ACHN (cell line): Measurements from ENCODE around the gene HOMEZ.
A peak's percentile ranks its signal among the peaks of the same experiment; 100 is the strongest.

Experiments used
- DNase-seq: peaks from one replicate; pipeline ENCODE4 v3.0.0-alpha.2; 2015
- in situ Hi-C: cut with HindIII; loops from 2 replicates; pipeline ENCODE4 v1.10.0; 2017; ENCODE audit warnings: low sequenced_read_pairs, low pct_ligation_motif_present, low pct_unique_long_range_greater_than_20kb

The HOMEZ gene

GRCh38 chr14:23308721-23309445 lies 23.0 kb upstream of the HOMEZ start:
- in situ Hi-C loops = no loop called here

GRCh38 chr14:23307687-23308644 lies 22.0 kb upstream of the HOMEZ start:
- no peak for DNase-seq
- in situ Hi-C loops = no loop called here

More at GRCh38 chr14:23308721-23309445, 23.0 kb upstream of the HOMEZ start:
- DNase-seq = no peak

- in situ Hi-C loops = no loop called here
- no peak for DNase-seq
Observed at GRCh38 chr14:23307146-23307530, 21.2 kb upstream of the HOMEZ start.

- in situ Hi-C loops = no loop called here
- peak; percentile 88 for DNase-seq
Observed at GRCh38 chr14:23306412-23307145, 20.6 kb upstream of the HOMEZ start, which contains the start of gene BCL2L2. TSS of gene BCL2L2 (plus strand) at chr14:23306833. CDS start at chr14:23307768, 935 bp downstream.

- in situ Hi-C loops = no loop called here
- DNase-seq = peak; percentile 58
Observed at GRCh38 chr14:23302290-23303225, 16.6 kb upstream of the HOMEZ start, which contains the start of gene PPP1R3E. TSS of gene PPP1R3E (minus strand) at chr14:23302859. CDS start at chr14:23302576, 283 bp downstream.

GRCh38 chr14:23301969-23302289 lies 16.0 kb upstream of the HOMEZ start:
- in situ Hi-C loops = no loop called here
- DNase-seq = no peak

GRCh38 chr14:23301288-23301968 lies 15.5 kb upstream of the HOMEZ start:
- in situ Hi-C loops = no loop called here
- DNase-seq = peak; percentile 96

GRCh38 chr14:23300687-23301223 lies 14.8 kb upstream of the HOMEZ start:
- in situ Hi-C loops = no loop called here
- no peak for DNase-seq

- in situ Hi-C loops = no loop called here
- no peak for DNase-seq
Observed at GRCh38 chr14:23299986-23300686, 14.2 kb upstream of the HOMEZ start.

GRCh38 chr14:23299211-23299957 lies 13.5 kb upstream of the HOMEZ start:
- DNase-seq = peak; percentile 42
- in situ Hi-C loops = no loop called here

- no peak for DNase-seq
- in situ Hi-C loops = no loop called here
Observed at GRCh38 chr14:23297611-23298277, 11.8 kb upstream of the HOMEZ start.

- in situ Hi-C loops = no loop called here
- DNase-seq = no peak
Observed at GRCh38 chr14:23297096-23297495, 11.2 kb upstream of the HOMEZ start.

- no peak for DNase-seq
- in situ Hi-C loops = no loop called here
Observed at GRCh38 chr14:23296012-23296777, 10.3 kb upstream of the HOMEZ start.

- in situ Hi-C loops = no loop called here
- peak; percentile 55 for DNase-seq
Observed at GRCh38 chr14:23294734-23295561, 9.0 kb upstream of the HOMEZ start.
